GM13977 (cell line): ENCODE results near the gene USPL1.

Experiments used
- DNase-seq: peaks from one replicate; pipeline ENCODE4 v3.0.0; 2012; ENCODE audit warnings: low spot score
- in situ Hi-C: fragments of 300-500 bp; cut with MboI; formaldehyde crosslinking; loops from one replicate; pipeline ENCODE4 v1.12.0; 2022; ENCODE audit warnings: low sequenced_read_pairs, low pct_unique_long_range_greater_than_20kb, mixed read lengths, inconsistent platforms; ENCODE audit not compliant: unreplicated experiment
- TF ChIP-seq, protein P1 (sequence below): IDR thresholded peaks from 2 replicates; pipeline ENCODE4 v1.5.1; 2012; ENCODE audit warnings: mild to moderate bottlenecking, control low read depth; ENCODE audit not compliant: insufficient read depth; ENCODE audit errors: extremely low read depth, missing control alignments

Gene USPL1

DNA sequence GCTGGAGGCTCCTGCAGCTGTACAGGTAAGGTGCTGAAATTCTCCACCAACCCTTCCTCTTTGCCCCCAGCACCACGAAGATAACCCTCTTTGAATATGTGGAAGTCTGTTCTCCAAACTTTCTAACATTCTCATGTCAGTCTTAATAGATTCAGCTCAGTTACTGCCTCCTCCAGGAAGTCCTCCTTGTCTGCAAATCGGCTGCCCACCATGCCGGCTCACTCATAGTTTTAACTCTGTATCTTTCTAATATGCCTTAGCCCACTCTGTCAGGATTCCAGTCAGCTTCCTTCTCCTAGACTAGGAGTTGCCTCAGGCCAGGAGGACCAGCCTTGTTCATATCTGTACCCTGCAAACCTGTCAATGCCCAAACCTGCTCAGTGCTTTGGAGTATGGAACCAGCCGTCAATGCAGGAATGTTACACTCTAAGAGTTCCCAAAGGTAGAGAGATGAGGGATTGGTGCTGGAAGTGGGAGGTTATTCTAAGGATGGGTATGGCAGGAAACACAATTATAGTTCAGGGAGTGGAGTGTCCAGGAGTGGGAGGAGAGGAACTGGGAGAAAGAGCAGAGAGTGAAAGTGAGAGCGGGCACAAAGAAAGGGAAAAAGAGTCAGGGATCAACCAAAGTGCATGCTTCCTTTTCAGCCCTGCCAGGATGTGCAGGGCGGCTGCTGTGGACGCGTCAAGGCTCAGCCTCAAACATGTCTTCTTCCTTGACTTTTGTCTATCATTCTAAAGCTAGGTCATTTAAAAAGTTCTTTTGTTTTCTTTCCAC is 79.6 kb downstream of the USPL1 start:
- DNase-seq: no peak
- in situ Hi-C loops: no loop called here
- TF ChIP-seq, protein P1, sequence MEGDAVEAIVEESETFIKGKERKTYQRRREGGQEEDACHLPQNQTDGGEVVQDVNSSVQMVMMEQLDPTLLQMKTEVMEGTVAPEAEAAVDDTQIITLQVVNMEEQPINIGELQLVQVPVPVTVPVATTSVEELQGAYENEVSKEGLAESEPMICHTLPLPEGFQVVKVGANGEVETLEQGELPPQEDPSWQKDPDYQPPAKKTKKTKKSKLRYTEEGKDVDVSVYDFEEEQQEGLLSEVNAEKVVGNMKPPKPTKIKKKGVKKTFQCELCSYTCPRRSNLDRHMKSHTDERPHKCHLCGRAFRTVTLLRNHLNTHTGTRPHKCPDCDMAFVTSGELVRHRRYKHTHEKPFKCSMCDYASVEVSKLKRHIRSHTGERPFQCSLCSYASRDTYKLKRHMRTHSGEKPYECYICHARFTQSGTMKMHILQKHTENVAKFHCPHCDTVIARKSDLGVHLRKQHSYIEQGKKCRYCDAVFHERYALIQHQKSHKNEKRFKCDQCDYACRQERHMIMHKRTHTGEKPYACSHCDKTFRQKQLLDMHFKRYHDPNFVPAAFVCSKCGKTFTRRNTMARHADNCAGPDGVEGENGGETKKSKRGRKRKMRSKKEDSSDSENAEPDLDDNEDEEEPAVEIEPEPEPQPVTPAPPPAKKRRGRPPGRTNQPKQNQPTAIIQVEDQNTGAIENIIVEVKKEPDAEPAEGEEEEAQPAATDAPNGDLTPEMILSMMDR: no peak

DNA sequence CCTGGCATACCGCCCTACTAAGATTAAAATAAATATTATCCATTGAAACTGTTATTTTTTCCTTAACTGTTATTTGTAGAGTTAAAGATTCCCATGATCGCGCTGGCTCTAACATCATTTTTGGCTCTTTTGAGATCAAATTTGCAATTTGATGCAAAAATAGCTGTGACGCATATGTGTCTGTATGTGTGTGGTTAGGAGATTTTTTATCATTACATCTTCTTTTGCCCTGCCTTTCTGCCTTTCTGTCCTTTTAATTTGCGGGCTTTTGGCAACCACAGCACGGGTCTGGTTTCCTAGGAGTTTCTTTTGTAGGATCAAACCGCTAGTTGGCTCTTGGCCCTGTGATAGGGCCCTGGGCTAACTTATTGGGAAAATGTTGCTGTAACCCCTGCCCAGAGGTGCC is 80.3 kb downstream of the USPL1 start:
- DNase-seq: no peak
- TF ChIP-seq, protein P1: no peak
- in situ Hi-C loops: no loop called here

DNA sequence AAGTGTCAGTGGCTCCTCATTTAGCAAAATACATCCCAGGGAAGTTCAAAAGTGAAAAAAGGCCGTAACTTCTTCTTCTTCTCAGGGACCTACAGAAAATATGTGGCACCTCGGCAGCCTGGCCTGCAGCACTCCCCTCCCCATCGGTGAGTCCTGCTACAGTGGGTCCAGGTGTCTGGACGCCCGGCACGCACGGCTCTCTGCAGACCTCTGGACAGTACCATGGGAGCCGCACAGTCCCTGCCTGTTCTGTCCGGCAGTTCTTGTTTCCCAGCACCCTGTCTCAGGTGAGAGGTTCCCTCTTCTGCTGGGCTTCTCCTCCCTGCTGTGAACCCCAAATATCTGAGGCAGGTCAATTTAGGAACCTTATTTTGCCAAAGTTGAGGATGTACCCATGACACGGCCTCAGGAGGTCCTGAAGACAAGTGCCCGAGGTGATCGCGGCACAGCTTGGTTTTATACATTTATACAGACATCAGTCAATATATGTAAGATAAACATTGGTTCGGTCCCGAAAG is 80.8 kb downstream of the USPL1 start:
- DNase-seq: no peak
- TF ChIP-seq, protein P1: no peak
- in situ Hi-C loops: no loop called here

DNA sequence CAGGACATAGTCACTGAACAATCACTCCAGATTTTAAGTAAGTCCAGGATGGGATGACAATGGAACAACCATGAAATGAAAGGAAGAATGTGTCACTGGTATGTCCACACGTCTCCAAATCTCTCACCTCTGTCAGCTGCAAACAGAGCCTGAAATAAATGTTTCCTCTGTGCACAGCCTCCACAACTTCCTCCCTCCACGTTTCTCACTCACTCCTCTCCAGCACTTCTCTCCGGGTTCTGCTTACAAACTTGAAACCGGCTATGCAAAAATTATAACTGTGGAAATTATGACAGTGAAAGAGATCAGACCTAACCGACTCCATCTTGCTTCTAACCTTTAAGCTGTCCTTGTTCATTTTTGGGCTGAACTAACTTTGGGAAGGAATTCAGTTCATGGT is 82.6 kb downstream of the USPL1 start:
- in situ Hi-C loops: no loop called here
- no peak for DNase-seq
- TF ChIP-seq, protein P1: no peak

DNA sequence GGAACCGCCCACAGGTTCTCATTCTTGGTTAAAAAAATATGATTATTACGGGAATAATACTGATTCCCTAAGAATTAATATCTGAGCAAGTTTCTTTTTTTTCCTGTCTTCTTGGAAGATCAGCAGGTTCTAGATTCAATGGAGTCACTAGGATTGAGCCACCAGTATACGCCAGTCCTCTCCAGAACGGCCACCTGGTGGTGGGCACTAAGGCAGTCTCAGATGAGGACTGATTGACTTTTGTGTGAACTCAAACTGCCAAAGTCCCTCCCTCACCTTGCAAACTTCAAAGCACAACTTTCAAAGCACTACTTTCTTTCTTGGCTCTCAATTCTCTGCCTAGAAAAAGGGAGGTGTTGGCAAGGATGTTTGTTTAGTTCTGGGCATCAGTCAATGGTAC is 84.3 kb downstream of the USPL1 start:
- TF ChIP-seq, protein P1: no peak
- in situ Hi-C loops: no loop called here

DNA sequence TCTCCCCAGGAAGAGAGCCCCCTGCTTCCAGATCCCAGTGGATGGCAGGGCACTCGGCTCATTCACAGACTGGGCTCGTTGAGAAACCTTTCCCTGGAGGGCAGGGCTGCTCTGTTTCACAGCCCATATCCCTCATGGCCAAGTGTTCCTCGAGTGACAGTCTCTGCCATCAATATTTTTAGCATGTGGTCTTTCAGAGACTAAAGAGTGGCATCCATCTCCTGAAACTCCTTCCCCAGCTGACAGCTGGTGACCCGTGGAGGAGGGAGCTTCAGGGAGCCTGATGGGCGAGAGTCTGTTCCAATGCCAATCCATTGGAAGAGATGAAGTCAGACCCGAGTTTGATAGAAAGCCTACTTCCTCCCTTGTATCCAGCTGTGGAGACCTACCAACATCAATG is 86.9 kb downstream of the USPL1 start:
- in situ Hi-C loops: no loop called here
- TF ChIP-seq, protein P1: no peak
- DNase-seq: no peak

More for the DNA sequence above, 84.3 kb downstream of the USPL1 start:
- no peak for DNase-seq
